HepG2 (cell line): ENCODE measurements around the gene TCF3.

Experiments
- ARNT2 ChIP-seq: sonication (generic); formaldehyde crosslinking; IDR thresholded peaks from 2 replicates; pipeline ENCODE4 v1.8.0; 2022; ENCODE audit warnings: mild to moderate bottlenecking, low read depth, missing genetic modification reagents, moderate library complexity
- CTCF ChIP-seq: sonication (generic); formaldehyde crosslinking; IDR thresholded peaks from 2 replicates; pipeline ENCODE4 v1.5.0; 2020; ENCODE audit warnings: mild to moderate bottlenecking, missing genetic modification reagents, moderate library complexity
- EHMT2 ChIP-seq: fragments of 200-600 bp; sonication (generic); IDR thresholded peaks from 2 replicates; pipeline ENCODE4 v1.7.0; 2017; ENCODE audit warnings: antibody characterized with exemption, low read depth, low read length, borderline replicate concordance
- JUN ChIP-seq: sonication (generic); formaldehyde crosslinking; IDR thresholded peaks from 2 replicates; pipeline ENCODE4 v1.4.0; 2020; ENCODE audit warnings: mild to moderate bottlenecking, missing genetic modification reagents
- NFE2 ChIP-seq: sonication (generic); formaldehyde crosslinking; IDR thresholded peaks from 2 replicates; pipeline ENCODE4 v1.4.0; 2020; ENCODE audit warnings: missing genetic modification reagents
- NFYB ChIP-seq: sonication (generic); formaldehyde crosslinking; IDR thresholded peaks from 2 replicates; pipeline ENCODE4 v1.4.0; 2020; ENCODE audit warnings: missing genetic modification reagents
- POLR2A ChIP-seq, 2 experiments: IDR thresholded peaks; 2 replicates each; pipeline ENCODE4 v1.6.1; 2011; ENCODE audit warnings: low read depth in 2 of 2, low read length in 2 of 2, mild to moderate bottlenecking in 1 of 2, moderate library complexity in 1 of 2; ENCODE audit not compliant: insufficient read depth in 1 of 2
- SSRP1 ChIP-seq: IDR thresholded peaks from 2 replicates; pipeline ENCODE4 v1.6.1; 2016; ENCODE audit warnings: control low read depth
- UBTF ChIP-seq: sonication (generic); formaldehyde crosslinking; IDR thresholded peaks from 2 replicates; pipeline ENCODE4 v1.4.0; 2020; ENCODE audit warnings: mild to moderate bottlenecking, missing genetic modification reagents
- ZNF510 ChIP-seq: sonication (generic); formaldehyde crosslinking; IDR thresholded peaks from 2 replicates; pipeline ENCODE4 v1.4.0; 2020; ENCODE audit warnings: low read depth, mild to moderate bottlenecking, missing genetic modification reagents
- ZNF549 ChIP-seq: sonication (generic); formaldehyde crosslinking; IDR thresholded peaks from 2 replicates; pipeline ENCODE4 v1.5.0; 2020; ENCODE audit warnings: missing genetic modification reagents
- ZSCAN20 ChIP-seq: sonication (generic); formaldehyde crosslinking; IDR thresholded peaks from 2 replicates; pipeline ENCODE4 v1.4.0; 2020; ENCODE audit warnings: missing genetic modification reagents, mild to moderate bottlenecking, borderline replicate concordance

GRCh38 chr19:1634242-1634937 is 18.0 kb downstream of the TCF3 start:
- TF ChIP-seq ZNF549 (CRISPR knock-in tag) (no peak), ARNT2 (CRISPR knock-in tag) (no peak), UBTF (CRISPR knock-in tag) (no peak), JUN (CRISPR knock-in tag) (no peak), NFE2 (CRISPR knock-in tag) (no peak), NFYB (CRISPR knock-in tag) (no peak), CTCF (CRISPR knock-in tag) (no peak), ZSCAN20 (CRISPR knock-in tag) (no peak), POLR2A (IDR thresholded peaks at IDR 0.05; ENCODE audit: insufficient read depth in 1 of 2, low read depth in 2 of 2, low read length in 2 of 2) (no peak), SSRP1 (CRISPR knock-in tag) (no peak), ZNF510 (CRISPR knock-in tag) (no peak), EHMT2 (no peak)
